Nephron (organoid): Measurements from ENCODE around the gene CABLES1.

ENCODE experiments used
- H3K27ac Mint-ChIP-seq, 3 experiments: 2 replicates each; pipeline ENCODE4 v1.8.0; 2020; ENCODE audit warnings: mixed read lengths in 3 of 3, mild to moderate bottlenecking in 2 of 3, moderate library complexity in 1 of 3
- H3K27me3 Mint-ChIP-seq: 2 replicates; pipeline ENCODE4 v1.8.0; 2021; ENCODE audit warnings: low read depth, mild to moderate bottlenecking, moderate library complexity, mixed read lengths
- H3K36me3 Mint-ChIP-seq: 2 replicates; pipeline ENCODE4 v1.8.0; 2020; ENCODE audit warnings: low read depth, mixed read lengths
- H3K4me1 Mint-ChIP-seq: 2 replicates; pipeline ENCODE4 v1.8.0; 2020; ENCODE audit warnings: mixed read lengths
- H3K4me3 Mint-ChIP-seq, 3 experiments: 2 replicates each; pipeline ENCODE4 v1.8.0; 2020; ENCODE audit warnings: mild to moderate bottlenecking in 3 of 3, mixed read lengths in 3 of 3, moderate library complexity in 2 of 3
- H3K9me3 Mint-ChIP-seq: 2 replicates; pipeline ENCODE4 v1.8.0; 2020; ENCODE audit warnings: mixed read lengths
- TF ChIP-seq, protein P1 (sequence below), 3 experiments: fragments of 200-600 bp; sonication (generic); IDR thresholded peaks; one replicate each; pipeline ENCODE4 v1.5.0; 2021; ENCODE audit warnings: antibody characterized with exemption in 3 of 3; ENCODE audit not compliant: unreplicated experiment in 3 of 3

The CABLES1 gene

DNA sequence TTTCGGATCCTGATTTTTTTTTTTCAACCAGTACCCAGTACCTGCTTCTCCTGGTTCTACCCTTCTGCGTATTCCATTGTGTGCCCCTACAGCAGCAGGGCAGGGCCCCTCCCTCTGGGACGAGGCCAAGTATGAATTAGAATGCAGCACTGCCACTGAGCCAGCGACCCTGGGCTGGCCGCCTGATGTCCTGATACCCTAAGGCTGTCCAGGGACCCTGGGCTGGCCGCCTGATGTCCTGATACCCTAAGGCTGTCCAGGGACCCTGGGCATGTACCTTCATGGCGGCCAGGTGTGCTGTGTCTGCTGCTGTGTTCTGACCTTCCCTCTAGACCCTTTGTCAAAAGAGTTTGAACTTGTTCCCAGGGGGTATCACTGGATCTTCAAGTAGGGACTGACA, 42.9 kb downstream of the CABLES1 start:
- no peak overlapping the region for H3K27ac Mint-ChIP-seq
- peaks cover 31% of the 10 kb centered on the region for H3K4me1 Mint-ChIP-seq
- no peak overlapping the region for H3K4me3 Mint-ChIP-seq
- H3K27me3 Mint-ChIP-seq = peaks cover 6% of the 10 kb centered on the region
- H3K9me3 Mint-ChIP-seq = no peaks in the 10 kb centered on the region
- TF ChIP-seq, protein P1, sequence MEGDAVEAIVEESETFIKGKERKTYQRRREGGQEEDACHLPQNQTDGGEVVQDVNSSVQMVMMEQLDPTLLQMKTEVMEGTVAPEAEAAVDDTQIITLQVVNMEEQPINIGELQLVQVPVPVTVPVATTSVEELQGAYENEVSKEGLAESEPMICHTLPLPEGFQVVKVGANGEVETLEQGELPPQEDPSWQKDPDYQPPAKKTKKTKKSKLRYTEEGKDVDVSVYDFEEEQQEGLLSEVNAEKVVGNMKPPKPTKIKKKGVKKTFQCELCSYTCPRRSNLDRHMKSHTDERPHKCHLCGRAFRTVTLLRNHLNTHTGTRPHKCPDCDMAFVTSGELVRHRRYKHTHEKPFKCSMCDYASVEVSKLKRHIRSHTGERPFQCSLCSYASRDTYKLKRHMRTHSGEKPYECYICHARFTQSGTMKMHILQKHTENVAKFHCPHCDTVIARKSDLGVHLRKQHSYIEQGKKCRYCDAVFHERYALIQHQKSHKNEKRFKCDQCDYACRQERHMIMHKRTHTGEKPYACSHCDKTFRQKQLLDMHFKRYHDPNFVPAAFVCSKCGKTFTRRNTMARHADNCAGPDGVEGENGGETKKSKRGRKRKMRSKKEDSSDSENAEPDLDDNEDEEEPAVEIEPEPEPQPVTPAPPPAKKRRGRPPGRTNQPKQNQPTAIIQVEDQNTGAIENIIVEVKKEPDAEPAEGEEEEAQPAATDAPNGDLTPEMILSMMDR (IDR thresholded peaks at IDR 0.05; ENCODE audit: unreplicated experiment in 3 of 3) = no peak
- no peaks in the 10 kb centered on the region for H3K36me3 Mint-ChIP-seq

DNA sequence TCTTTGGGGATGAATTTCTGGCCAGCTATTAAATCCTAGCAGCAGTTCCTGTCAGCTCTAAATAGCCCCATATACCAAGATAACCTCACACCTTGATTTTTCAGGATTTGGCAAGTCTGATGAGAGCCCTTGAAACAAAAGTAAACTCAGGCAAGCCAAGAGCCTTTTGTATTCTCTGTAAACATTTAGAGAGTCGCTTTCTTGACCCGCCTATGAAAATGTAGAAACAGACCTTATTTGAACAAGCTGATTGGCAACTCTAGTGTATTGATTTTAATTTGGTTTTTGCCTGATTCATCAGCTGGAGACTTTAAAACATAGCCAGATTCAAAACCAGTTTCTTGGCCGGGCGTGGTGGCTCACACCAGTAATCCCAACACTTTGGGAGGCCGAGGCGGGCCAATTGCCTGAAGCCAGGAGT, 43.4 kb downstream of the CABLES1 start:
- peaks cover 36% of the 10 kb centered on the region for H3K4me1 Mint-ChIP-seq
- H3K27ac Mint-ChIP-seq = no peak overlapping the region
- no peak overlapping the region for H3K4me3 Mint-ChIP-seq
- H3K27me3 Mint-ChIP-seq = peaks cover 6% of the 10 kb centered on the region
- no peaks in the 10 kb centered on the region for H3K36me3 Mint-ChIP-seq
- TF ChIP-seq, protein P1 (IDR thresholded peaks at IDR 0.05; ENCODE audit: unreplicated experiment in 3 of 3) = no peak
- H3K9me3 Mint-ChIP-seq = no peaks in the 10 kb centered on the region

DNA sequence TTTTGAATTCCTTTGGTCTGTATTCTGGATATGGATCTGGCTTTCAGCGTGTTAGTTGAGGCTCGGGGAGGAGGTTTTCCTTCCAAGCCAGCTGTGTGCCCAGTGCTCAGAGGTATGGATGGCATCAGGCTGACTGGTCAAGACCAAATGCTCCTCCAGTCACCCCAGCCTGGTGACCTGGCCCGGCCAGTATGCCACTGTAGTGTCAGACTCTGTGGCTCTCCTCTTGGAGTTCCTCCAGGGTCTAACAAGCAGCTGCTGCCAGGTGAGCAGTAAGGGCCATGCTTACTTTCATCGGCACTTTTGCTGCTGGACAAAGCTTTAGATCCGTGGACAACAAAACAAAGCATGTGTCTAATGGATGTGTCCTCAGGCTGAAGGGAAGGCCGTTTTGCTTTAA, 44.1 kb downstream of the CABLES1 start:
- Mint-ChIP-seq H3K4me3 (no peak overlapping the region), H3K27ac (no peak overlapping the region), H3K4me1 (peaks cover 36% of the 10 kb centered on the region), H3K27me3 (peaks cover 6% of the 10 kb centered on the region), H3K36me3 (no peaks in the 10 kb centered on the region), H3K9me3 (no peaks in the 10 kb centered on the region)
- TF ChIP-seq, protein P1 (IDR thresholded peaks at IDR 0.05; ENCODE audit: unreplicated experiment in 3 of 3) = no peak

DNA sequence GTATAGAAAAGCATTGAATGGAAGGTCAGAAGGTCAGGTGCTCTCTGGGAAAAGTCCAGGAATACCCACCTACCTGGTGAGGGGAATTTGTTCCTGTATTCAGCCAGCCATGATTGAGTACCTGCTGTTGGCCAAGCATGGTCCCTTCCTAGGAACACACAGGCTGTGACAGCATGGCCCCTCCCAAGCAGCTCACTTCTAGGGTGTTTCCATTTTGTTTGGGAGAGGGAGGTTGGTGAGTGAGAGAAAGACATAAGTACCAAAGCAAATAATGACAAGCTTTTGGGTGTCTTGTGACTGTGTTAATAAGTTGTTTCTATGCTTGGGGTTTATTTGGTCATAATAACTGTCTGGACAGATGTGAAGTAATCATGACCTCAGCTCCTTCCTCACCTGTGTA, 46.3 kb downstream of the CABLES1 start:
- Mint-ChIP-seq H3K4me1 (peaks cover 31% of the 10 kb centered on the region), H3K4me3 (no peak overlapping the region), H3K27ac (peak overlapping the region in 1 of 3 experiments; percentile 26), H3K36me3 (no peaks in the 10 kb centered on the region), H3K9me3 (no peaks in the 10 kb centered on the region), H3K27me3 (peaks cover 4% of the 10 kb centered on the region)
- TF ChIP-seq, protein P1 (IDR thresholded peaks at IDR 0.05; ENCODE audit: unreplicated experiment in 3 of 3) = no peak

DNA sequence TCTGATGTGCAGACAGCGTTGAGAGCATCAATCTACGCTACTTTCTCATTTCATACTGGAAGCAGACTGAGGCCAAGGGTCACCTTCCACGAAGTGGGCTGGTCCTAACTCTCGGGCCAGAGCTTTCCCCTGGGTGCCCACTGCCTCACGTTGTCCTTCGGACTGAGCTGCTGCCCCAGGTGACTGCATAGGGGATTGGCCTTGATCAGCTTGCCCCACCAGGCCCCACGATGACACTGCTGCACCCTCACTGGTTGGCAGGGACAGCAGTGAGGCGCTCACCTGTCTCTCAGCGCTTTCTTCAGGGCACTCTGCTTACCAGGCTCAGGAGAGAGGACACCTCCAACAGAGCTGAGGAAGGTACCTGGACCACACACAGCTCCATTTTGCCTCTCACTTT, 47.3 kb downstream of the CABLES1 start:
- Mint-ChIP-seq H3K27ac (no peak overlapping the region), H3K4me1 (peaks cover 31% of the 10 kb centered on the region), H3K9me3 (no peaks in the 10 kb centered on the region), H3K27me3 (peaks cover 1% of the 10 kb centered on the region), H3K4me3 (no peak overlapping the region), H3K36me3 (no peaks in the 10 kb centered on the region)
- TF ChIP-seq, protein P1 (IDR thresholded peaks at IDR 0.05; ENCODE audit: unreplicated experiment in 3 of 3) = no peak

DNA sequence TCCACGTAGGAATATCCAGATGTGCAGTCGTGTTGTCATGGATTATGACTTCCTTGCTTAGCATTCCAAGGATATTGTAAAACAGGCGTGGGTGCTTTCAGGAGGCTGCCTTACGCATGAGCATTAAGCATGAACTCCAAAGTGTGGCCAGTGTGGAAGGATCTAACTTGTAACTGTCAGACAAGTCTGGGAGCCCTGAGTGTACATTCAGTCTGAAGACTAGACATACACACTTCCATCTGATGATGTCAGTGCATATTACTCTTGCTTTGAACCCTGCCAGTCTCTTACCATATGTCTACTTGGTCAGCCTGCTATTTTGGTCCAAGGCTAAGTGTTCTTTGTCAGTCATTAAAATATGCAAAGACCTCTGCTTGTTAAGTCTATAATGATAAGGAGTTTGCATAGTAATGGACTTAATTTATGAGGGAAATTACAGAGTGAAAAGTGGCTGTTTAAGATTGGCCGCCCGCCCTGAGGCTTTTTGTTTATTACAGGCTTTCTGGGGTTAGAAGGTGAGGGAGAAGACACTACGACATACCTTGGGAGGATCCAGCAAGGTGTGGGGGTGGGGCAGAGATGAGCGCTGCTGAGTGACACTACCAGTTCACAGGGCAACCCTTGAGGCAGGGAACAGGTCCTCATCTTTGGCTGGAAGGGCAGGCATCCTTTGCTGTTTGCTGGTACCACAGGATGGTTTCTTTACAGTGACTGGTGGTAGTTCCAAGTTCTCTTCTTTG, 48.3 kb downstream of the CABLES1 start:
- Mint-ChIP-seq H3K36me3 (no peaks in the 10 kb centered on the region), H3K9me3 (no peaks in the 10 kb centered on the region), H3K4me3 (no peak overlapping the region), H3K27ac (peak overlapping the region; percentile 41 to 90 (median 67)), H3K27me3 (no peaks in the 10 kb centered on the region), H3K4me1 (peaks cover 31% of the 10 kb centered on the region)
- TF ChIP-seq, protein P1 (IDR thresholded peaks at IDR 0.05; ENCODE audit: unreplicated experiment in 3 of 3) = no peak
